ENCODE results near the gene BATF2. TPM values are rescaled to one million over a fixed set of nuclear protein-coding genes. Genes with fewer than 3 reads are reported as not detected.
A peak's percentile ranks its signal among the peaks of the same experiment; 100 is the strongest.

Gene BATF2
- total and polyA plus RNA-seq, 2 donors (not counting 3 experiments of a cell fraction or from before 2014, with no cell fraction given), result 0.75 TPM

DNA sequence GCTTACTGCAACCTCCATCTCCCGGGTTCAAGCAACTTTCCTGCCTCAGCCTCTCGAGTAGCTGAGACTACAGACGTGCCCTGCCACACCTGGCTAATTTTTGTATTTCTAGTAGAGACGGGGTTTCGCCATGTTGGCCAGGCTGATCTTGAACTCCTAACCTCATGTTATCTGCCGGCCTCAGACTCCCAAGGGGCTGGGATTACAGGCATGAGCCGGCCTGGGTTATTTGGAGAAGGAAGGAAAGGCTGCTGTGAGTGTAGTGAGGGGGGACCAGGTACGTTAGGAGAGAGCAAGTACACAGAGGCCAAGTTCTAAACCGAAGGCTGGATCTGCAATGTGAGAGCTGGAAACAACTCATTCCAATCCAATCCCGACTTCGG is 453 bp downstream of the BATF2 start:
- H3K79me2 ChIP-seq (ENCODE audit: control insufficient read depth, insufficient read depth, low read length), result no peaks in the 10 kb centered on the region
- FAIRE-seq, result peak; percentile 52
- no peaks in the 10 kb centered on the region for H3K27me3 ChIP-seq (ENCODE audit: control insufficient read depth in 2 of 2, insufficient read depth in 2 of 2, low read length in 2 of 2)
- TF ChIP-seq JUN (IDR thresholded peaks at IDR 0.05; ENCODE audit: borderline replicate concordance, insufficient read depth, insufficient read length, low read depth), result no peak
- no peak for TF ChIP-seq MYC (IDR thresholded peaks at IDR 0.05; ENCODE audit: low read depth, low read length)
- TF ChIP-seq MAX (IDR thresholded peaks at IDR 0.05; ENCODE audit: insufficient read depth, insufficient read length), result no peak
- TF ChIP-seq, protein P1, sequence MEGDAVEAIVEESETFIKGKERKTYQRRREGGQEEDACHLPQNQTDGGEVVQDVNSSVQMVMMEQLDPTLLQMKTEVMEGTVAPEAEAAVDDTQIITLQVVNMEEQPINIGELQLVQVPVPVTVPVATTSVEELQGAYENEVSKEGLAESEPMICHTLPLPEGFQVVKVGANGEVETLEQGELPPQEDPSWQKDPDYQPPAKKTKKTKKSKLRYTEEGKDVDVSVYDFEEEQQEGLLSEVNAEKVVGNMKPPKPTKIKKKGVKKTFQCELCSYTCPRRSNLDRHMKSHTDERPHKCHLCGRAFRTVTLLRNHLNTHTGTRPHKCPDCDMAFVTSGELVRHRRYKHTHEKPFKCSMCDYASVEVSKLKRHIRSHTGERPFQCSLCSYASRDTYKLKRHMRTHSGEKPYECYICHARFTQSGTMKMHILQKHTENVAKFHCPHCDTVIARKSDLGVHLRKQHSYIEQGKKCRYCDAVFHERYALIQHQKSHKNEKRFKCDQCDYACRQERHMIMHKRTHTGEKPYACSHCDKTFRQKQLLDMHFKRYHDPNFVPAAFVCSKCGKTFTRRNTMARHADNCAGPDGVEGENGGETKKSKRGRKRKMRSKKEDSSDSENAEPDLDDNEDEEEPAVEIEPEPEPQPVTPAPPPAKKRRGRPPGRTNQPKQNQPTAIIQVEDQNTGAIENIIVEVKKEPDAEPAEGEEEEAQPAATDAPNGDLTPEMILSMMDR (IDR thresholded peaks at IDR 0.05; ENCODE audit: extremely low read depth in 1 of 2, insufficient read depth in 1 of 2, low read depth in 1 of 2, low read length in 2 of 2), result no peak
- TF ChIP-seq EZH2 (IDR thresholded peaks at IDR 0.05; ENCODE audit: borderline replicate concordance, low read depth, low read length, severe bottlenecking), result no peak
- TF ChIP-seq POLR2AphosphoS5 (IDR thresholded peaks at IDR 0.05; ENCODE audit: insufficient read depth, low read depth, low read length), result no peak
- TF ChIP-seq POLR2A (IDR thresholded peaks at IDR 0.05; ENCODE audit: low read depth, low read length), result no peak
- no peak for TF ChIP-seq GATA2 (IDR thresholded peaks at IDR 0.05; ENCODE audit: insufficient read depth, insufficient read length, low read depth, low read length)
- TF ChIP-seq FOS (IDR thresholded peaks at IDR 0.05; ENCODE audit: borderline replicate concordance, insufficient read depth, low read length), result no peak
- H2AFZ ChIP-seq (ENCODE audit: low read depth, low read length), result peak overlapping the region; percentile 66
- H3K9me3 ChIP-seq (replicated peaks; ENCODE audit: control insufficient read depth, insufficient read depth, low read length), result no peaks in the 10 kb centered on the region
- no peak for DNase-seq (ENCODE audit: low read depth, low spot score)
- H3K4me3 ChIP-seq (replicated peaks in 1 of 3; ENCODE audit: insufficient read depth in 1 of 3, low read depth in 1 of 3, low read length in 3 of 3), result no peak overlapping the region
- H3K4me2 ChIP-seq (ENCODE audit: insufficient read depth, low read length), result no peak overlapping the region
- no TSS peak for BruUV-seq (replicated peaks)
- no peaks in the 10 kb centered on the region for H3K4me1 ChIP-seq (ENCODE audit: control insufficient read depth, extremely low read depth, insufficient read depth, low read length)
- CTCF ChIA-PET, result interaction anchor here (0.7 to 4.2 kb wide), 29 partner anchors 8 to 212 kb away, joined by 3 to 40 read pairs (median 5); partner anchors contain the start of genes ARL2, ATG2A, CDC42BPG and GPHA2
- H3K9me1 ChIP-seq (replicated peaks; ENCODE audit: control insufficient read depth, extremely low read depth, insufficient read depth, low read length), result no peaks in the 10 kb centered on the region
- no peak overlapping the region for H3K27ac ChIP-seq (ENCODE audit: insufficient read depth, low read depth, low read length)
- dilution Hi-C loops (cut with MboI; ENCODE audit: extremely low pct_ligation_motif_present, low sequenced_read_pairs), result no loop called here
- intact Hi-C loops (cut with micrococcal nuclease), result loop anchor here (2.0 kb wide), 2 partner anchors 72 to 80 kb away; partner anchors contain the start of genes ATG2A and PPP2R5B
- no peaks in the 10 kb centered on the region for H4K20me1 ChIP-seq (replicated peaks; ENCODE audit: control insufficient read depth, extremely low read depth, insufficient read depth, low read length)
- H3K36me3 ChIP-seq (ENCODE audit: control insufficient read depth in 2 of 2, extremely low read depth in 1 of 2, insufficient read depth in 2 of 2, low read length in 2 of 2), result no peaks in the 10 kb centered on the region
- POLR2A ChIA-PET, result interaction anchor here (0.8 kb wide), 1 partner anchor 18 kb away, joined by 3 read pairs; the partner anchor contains the start of gene ARL2
- H3K9ac ChIP-seq (replicated peaks; ENCODE audit: extremely low read depth, insufficient read depth, low read length), result no peak overlapping the region
